Measurements from ENCODE around the gene BRI3BP.
"Not testable (repeated sequence)": the region's sequence is repeated elsewhere in the genome, so short reads cannot be mapped to it uniquely, and the experiment has no call there.

Gene BRI3BP

GRCh38 chr12:125021771-125022170, 28.3 kb downstream of the BRI3BP start:
- DNase-seq (ENCODE audit: low read depth, low spot score), result no peak
- Histone ChIP-seq H3K27ac (ENCODE audit: low read length) (no peak overlapping the region), H3K4me1 (ENCODE audit: control insufficient read depth, insufficient read depth, low read length) (no peaks in the 10 kb centered on the region), H3K36me3 (ENCODE audit: control insufficient read depth, insufficient read depth, low read length) (peaks cover 8% of the 10 kb centered on the region), H3K27me3 (ENCODE audit: control insufficient read depth, insufficient read depth, low read length) (no peaks in the 10 kb centered on the region), H3K4me3 (ENCODE audit: low read length) (no peak overlapping the region), H3K9me3 (ENCODE audit: control insufficient read depth, insufficient read depth, low read length) (no peaks in the 10 kb centered on the region)
- WGBS (ENCODE audit: insufficient coverage, insufficient read length), result no CpG with 5 or more reads among the region's 5 CpGs

GRCh38 chr12:125023065-125023464, 29.6 kb downstream of the BRI3BP start:
- no peaks in the 10 kb centered on the region for H3K4me1 ChIP-seq (ENCODE audit: control insufficient read depth, insufficient read depth, low read length)
- H3K27me3 ChIP-seq (ENCODE audit: control insufficient read depth, insufficient read depth, low read length), result no peaks in the 10 kb centered on the region
- peaks cover 8% of the 10 kb centered on the region for H3K36me3 ChIP-seq (ENCODE audit: control insufficient read depth, insufficient read depth, low read length)
- H3K4me3 ChIP-seq (ENCODE audit: low read length), result no peak overlapping the region
- no CpG with 5 or more reads among the region's 2 CpGs for WGBS (ENCODE audit: insufficient coverage, insufficient read length)
- H3K27ac ChIP-seq (ENCODE audit: low read length), result no peak overlapping the region
- DNase-seq (ENCODE audit: low read depth, low spot score), result no peak
- no peaks in the 10 kb centered on the region for H3K9me3 ChIP-seq (ENCODE audit: control insufficient read depth, insufficient read depth, low read length)

- WGBS (ENCODE audit: insufficient coverage, insufficient read length), result no CpG with 5 or more reads among the region's 43 CpGs
- no peak overlapping the region for H3K27ac ChIP-seq (ENCODE audit: low read length)
- no peak for DNase-seq (ENCODE audit: low read depth, low spot score)
- H3K36me3 ChIP-seq (ENCODE audit: control insufficient read depth, insufficient read depth, low read length), result peaks cover 8% of the 10 kb centered on the region
- no peaks in the 10 kb centered on the region for H3K9me3 ChIP-seq (ENCODE audit: control insufficient read depth, insufficient read depth, low read length)
- H3K27me3 ChIP-seq (ENCODE audit: control insufficient read depth, insufficient read depth, low read length), result no peaks in the 10 kb centered on the region
- H3K4me1 ChIP-seq (ENCODE audit: control insufficient read depth, insufficient read depth, low read length), result no peaks in the 10 kb centered on the region
- no peak overlapping the region for H3K4me3 ChIP-seq (ENCODE audit: low read length)
These were observed 31.6 kb downstream of the BRI3BP start for GRCh38 chr12:125024949-125025563.

- 100% methylated on average over 2 of the region's 9 CpGs for WGBS (ENCODE audit: insufficient coverage, insufficient read length)
- H3K36me3 ChIP-seq (ENCODE audit: control insufficient read depth, insufficient read depth, low read length), result peaks cover 8% of the 10 kb centered on the region
- no peaks in the 10 kb centered on the region for H3K27me3 ChIP-seq (ENCODE audit: control insufficient read depth, insufficient read depth, low read length)
- H3K4me3 ChIP-seq (ENCODE audit: low read length), result no peak overlapping the region
- no peak for DNase-seq (ENCODE audit: low read depth, low spot score)
- no peaks in the 10 kb centered on the region for H3K9me3 ChIP-seq (ENCODE audit: control insufficient read depth, insufficient read depth, low read length)
- no peaks in the 10 kb centered on the region for H3K4me1 ChIP-seq (ENCODE audit: control insufficient read depth, insufficient read depth, low read length)
- no peak overlapping the region for H3K27ac ChIP-seq (ENCODE audit: low read length)
These were observed 32.3 kb downstream of the BRI3BP start for GRCh38 chr12:125025606-125026235.

GRCh38 chr12:125028106-125028505, 34.7 kb downstream of the BRI3BP start:
- 0 out of 2 replicates have a peak, but pooled peaks cover 2% of the 10 kb centered on the region for H3K4me1 ChIP-seq (ENCODE audit: control insufficient read depth, insufficient read depth, low read length)
- no peaks in the 10 kb centered on the region for H3K9me3 ChIP-seq (ENCODE audit: control insufficient read depth, insufficient read depth, low read length)
- no peak for DNase-seq (ENCODE audit: low read depth, low spot score)
- H3K36me3 ChIP-seq (ENCODE audit: control insufficient read depth, insufficient read depth, low read length), result peaks cover 7% of the 10 kb centered on the region
- no peak overlapping the region for H3K4me3 ChIP-seq (ENCODE audit: low read length)
- no peaks in the 10 kb centered on the region; the same call in 1 of the 2 replicates for H3K27me3 ChIP-seq (ENCODE audit: control insufficient read depth, insufficient read depth, low read length)
- H3K27ac ChIP-seq (ENCODE audit: low read length), result no peak overlapping the region
- WGBS (ENCODE audit: insufficient coverage, insufficient read length), result no CpG with 5 or more reads among the region's 8 CpGs

GRCh38 chr12:125029761-125030358, 36.4 kb downstream of the BRI3BP start:
- H3K27ac ChIP-seq (ENCODE audit: low read length), result no peak overlapping the region
- peaks cover 5% of the 10 kb centered on the region; the same call in 1 of the 2 replicates for H3K36me3 ChIP-seq (ENCODE audit: control insufficient read depth, insufficient read depth, low read length)
- DNase-seq (ENCODE audit: low read depth, low spot score), result no peak

GRCh38 chr12:125031471-125031870, 38.0 kb downstream of the BRI3BP start:
- H3K36me3 ChIP-seq (ENCODE audit: control insufficient read depth, insufficient read depth, low read length), result not testable (repeated sequence)

More at GRCh38 chr12:125029761-125030358, 36.4 kb downstream of the BRI3BP start:
- Histone ChIP-seq H3K9me3 (ENCODE audit: control insufficient read depth, insufficient read depth, low read length) (no peaks in the 10 kb centered on the region), H3K4me3 (ENCODE audit: low read length) (no peak overlapping the region), H3K4me1 (ENCODE audit: control insufficient read depth, insufficient read depth, low read length) (0 out of 2 replicates have a peak, but pooled peaks cover 2% of the 10 kb centered on the region), H3K27me3 (ENCODE audit: control insufficient read depth, insufficient read depth, low read length) (no peaks in the 10 kb centered on the region; the same call in 1 of the 2 replicates)
- no CpG with 5 or more reads among the region's 7 CpGs for WGBS (ENCODE audit: insufficient coverage, insufficient read length)

GRCh38 chr12:125032466-125033152, 39.2 kb downstream of the BRI3BP start:
- Histone ChIP-seq H3K4me3 (ENCODE audit: low read length) (no peak overlapping the region), H3K27ac (ENCODE audit: low read length) (no peak overlapping the region), H3K36me3 (ENCODE audit: control insufficient read depth, insufficient read depth, low read length) (no peaks in the 10 kb centered on the region), H3K27me3 (ENCODE audit: control insufficient read depth, insufficient read depth, low read length) (no peaks in the 10 kb centered on the region; the same call in 1 of the 2 replicates), H3K4me1 (ENCODE audit: control insufficient read depth, insufficient read depth, low read length) (0 out of 2 replicates have a peak, but pooled peaks cover 2% of the 10 kb centered on the region), H3K9me3 (ENCODE audit: control insufficient read depth, insufficient read depth, low read length) (no peaks in the 10 kb centered on the region)
- DNase-seq (ENCODE audit: low read depth, low spot score), result no peak
- no CpG with 5 or more reads among the region's 19 CpGs for WGBS (ENCODE audit: insufficient coverage, insufficient read length)

More at GRCh38 chr12:125031471-125031870, 38.0 kb downstream of the BRI3BP start:
- not testable (repeated sequence) for H3K27ac ChIP-seq (ENCODE audit: low read length); H3K9me3 ChIP-seq (ENCODE audit: control insufficient read depth, insufficient read depth, low read length); H3K27me3 ChIP-seq (ENCODE audit: control insufficient read depth, insufficient read depth, low read length); H3K4me1 ChIP-seq (ENCODE audit: control insufficient read depth, insufficient read depth, low read length); H3K4me3 ChIP-seq (ENCODE audit: low read length); DNase-seq (ENCODE audit: low read depth, low spot score)
- no CpG with 5 or more reads among the region's 9 CpGs for WGBS (ENCODE audit: insufficient coverage, insufficient read length)

- H3K9me3 ChIP-seq (ENCODE audit: control insufficient read depth, insufficient read depth, low read length), result no peaks in the 10 kb centered on the region
- H3K4me3 ChIP-seq (ENCODE audit: low read length), result no peak overlapping the region
- H3K27me3 ChIP-seq (ENCODE audit: control insufficient read depth, insufficient read depth, low read length), result no peaks in the 10 kb centered on the region; the same call in 1 of the 2 replicates
- no peaks in the 10 kb centered on the region for H3K36me3 ChIP-seq (ENCODE audit: control insufficient read depth, insufficient read depth, low read length)
- no peak for DNase-seq (ENCODE audit: low read depth, low spot score)
- 0 out of 2 replicates have a peak, but pooled peaks cover 2% of the 10 kb centered on the region for H3K4me1 ChIP-seq (ENCODE audit: control insufficient read depth, insufficient read depth, low read length)
- WGBS (ENCODE audit: insufficient coverage, insufficient read length), result no CpG with 5 or more reads among the region's 9 CpGs
- H3K27ac ChIP-seq (ENCODE audit: low read length), result no peak overlapping the region
These were observed 39.8 kb downstream of the BRI3BP start for GRCh38 chr12:125033288-125033687.

- no peaks in the 10 kb centered on the region for H3K36me3 ChIP-seq (ENCODE audit: control insufficient read depth, insufficient read depth, low read length)
- no peaks in the 10 kb centered on the region for H3K9me3 ChIP-seq (ENCODE audit: control insufficient read depth, insufficient read depth, low read length)
- H3K4me1 ChIP-seq (ENCODE audit: control insufficient read depth, insufficient read depth, low read length), result no peaks in the 10 kb centered on the region
- no CpG with 5 or more reads among the region's 6 CpGs for WGBS (ENCODE audit: insufficient coverage, insufficient read length)
- DNase-seq (ENCODE audit: low read depth, low spot score), result no peak
- H3K4me3 ChIP-seq (ENCODE audit: low read length), result no peak overlapping the region
- H3K27ac ChIP-seq (ENCODE audit: low read length), result no peak overlapping the region
- no peaks in the 10 kb centered on the region for H3K27me3 ChIP-seq (ENCODE audit: control insufficient read depth, insufficient read depth, low read length)
These were observed 45.7 kb downstream of the BRI3BP start for GRCh38 chr12:125038976-125039625.
